Measurements from ENCODE around the gene TAS2R9.
"Not testable (repeated sequence)": the region's sequence is repeated elsewhere in the genome, so short reads cannot be mapped to it uniquely, and the experiment has no call there.

TAS2R9 gene

DNA sequence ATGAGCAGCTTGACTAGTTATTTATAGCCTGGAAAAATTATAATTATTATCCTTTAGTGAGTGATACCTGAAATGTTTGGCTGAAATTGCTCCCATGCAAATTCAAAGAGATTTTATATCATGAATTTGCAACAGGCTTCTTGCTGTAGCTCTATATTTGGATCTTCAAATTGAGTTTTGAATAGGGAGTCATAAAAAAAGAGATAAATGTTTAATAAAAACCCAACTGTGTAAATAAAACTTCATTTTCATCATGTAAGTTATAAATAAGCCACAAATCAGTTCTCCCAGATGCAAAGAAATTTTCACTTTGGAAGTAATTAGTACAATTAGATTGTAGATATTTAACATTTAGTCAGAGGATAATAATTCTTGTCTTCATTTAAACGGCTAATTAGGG lies 2.8 kb downstream of the TAS2R9 start, which contains the start of gene TAS2R8:
TAS2R8 (minus strand) TSS at position 101 of the 400 bp plus-strand sequence. CDS start 306 bp downstream, outside the sequence.
- peaks cover 9% of the 10 kb centered on the region for H3K27me3 ChIP-seq
- no peaks in the 10 kb centered on the region for H3K4me1 ChIP-seq
- H3K9me3 ChIP-seq = no peaks in the 10 kb centered on the region
- H3K36me3 ChIP-seq = no peaks in the 10 kb centered on the region
- TF ChIP-seq, protein P1, sequence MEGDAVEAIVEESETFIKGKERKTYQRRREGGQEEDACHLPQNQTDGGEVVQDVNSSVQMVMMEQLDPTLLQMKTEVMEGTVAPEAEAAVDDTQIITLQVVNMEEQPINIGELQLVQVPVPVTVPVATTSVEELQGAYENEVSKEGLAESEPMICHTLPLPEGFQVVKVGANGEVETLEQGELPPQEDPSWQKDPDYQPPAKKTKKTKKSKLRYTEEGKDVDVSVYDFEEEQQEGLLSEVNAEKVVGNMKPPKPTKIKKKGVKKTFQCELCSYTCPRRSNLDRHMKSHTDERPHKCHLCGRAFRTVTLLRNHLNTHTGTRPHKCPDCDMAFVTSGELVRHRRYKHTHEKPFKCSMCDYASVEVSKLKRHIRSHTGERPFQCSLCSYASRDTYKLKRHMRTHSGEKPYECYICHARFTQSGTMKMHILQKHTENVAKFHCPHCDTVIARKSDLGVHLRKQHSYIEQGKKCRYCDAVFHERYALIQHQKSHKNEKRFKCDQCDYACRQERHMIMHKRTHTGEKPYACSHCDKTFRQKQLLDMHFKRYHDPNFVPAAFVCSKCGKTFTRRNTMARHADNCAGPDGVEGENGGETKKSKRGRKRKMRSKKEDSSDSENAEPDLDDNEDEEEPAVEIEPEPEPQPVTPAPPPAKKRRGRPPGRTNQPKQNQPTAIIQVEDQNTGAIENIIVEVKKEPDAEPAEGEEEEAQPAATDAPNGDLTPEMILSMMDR (IDR thresholded peaks at IDR 0.05; ENCODE audit: low read depth, low read length) = no peak
- no peak for DNase-seq
- no peak within 1 kb of the TSS for H3K4me3 ChIP-seq (ENCODE audit: low read depth, low read length)

DNA sequence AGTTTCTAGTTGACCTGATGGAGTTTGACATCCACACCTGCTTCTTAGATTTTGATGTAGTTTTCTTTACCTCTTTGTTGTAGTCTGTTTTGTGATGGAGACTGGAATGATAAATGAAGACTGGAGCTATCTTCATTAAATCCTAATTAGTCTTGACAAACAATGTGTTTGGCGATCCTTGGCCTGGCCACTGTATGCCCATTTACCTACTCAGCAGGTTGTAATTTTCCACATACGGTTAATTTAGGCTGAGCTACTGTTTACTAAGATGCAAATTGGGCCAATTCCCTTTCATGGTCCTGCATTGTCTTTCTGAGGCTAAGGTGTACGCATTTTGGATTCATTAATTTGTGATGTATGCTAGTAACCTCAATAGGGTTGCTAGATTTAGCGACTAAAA lies 7.4 kb downstream of the TAS2R9 start, which contains the start of gene TAS2R7:
TAS2R7 (minus strand) TSS at position 41 of the 400 bp plus-strand sequence. CDS start 57 bp downstream, outside the sequence.
- no peak within 1 kb of the TSS for H3K4me3 ChIP-seq (ENCODE audit: low read depth, low read length)
- DNase-seq = no peak
- no peaks in the 10 kb centered on the region for H3K9me3 ChIP-seq
- H3K36me3 ChIP-seq = no peaks in the 10 kb centered on the region
- no peaks in the 10 kb centered on the region for H3K4me1 ChIP-seq
- TF ChIP-seq, protein P1 (IDR thresholded peaks at IDR 0.05; ENCODE audit: low read depth, low read length) = no peak
- peaks cover 2% of the 10 kb centered on the region for H3K27me3 ChIP-seq

DNA sequence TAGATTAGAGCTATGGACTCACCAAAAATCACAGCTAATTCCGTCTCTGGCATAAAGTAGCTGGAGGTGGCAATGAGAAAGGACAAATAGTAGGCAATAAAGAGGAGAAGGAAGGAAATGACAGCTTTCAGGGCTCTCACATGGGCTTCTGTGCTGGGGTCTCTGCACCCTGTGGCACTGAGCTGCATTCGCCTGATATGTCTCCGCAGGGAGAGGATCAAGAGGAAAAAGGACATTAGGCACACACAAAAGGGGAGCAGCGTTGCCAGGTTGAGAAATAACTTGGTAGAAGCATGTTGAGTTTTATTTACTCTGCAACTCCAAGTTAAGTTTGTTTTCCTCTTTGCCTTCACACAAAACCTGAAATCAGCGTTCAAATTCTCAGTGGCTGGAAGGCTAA lies 8.2 kb downstream of the TAS2R9 start:
- no peaks in the 10 kb centered on the region for H3K4me1 ChIP-seq
- peaks cover 3% of the 10 kb centered on the region for H3K27me3 ChIP-seq
- no peak overlapping the region for H3K4me3 ChIP-seq (ENCODE audit: low read depth, low read length)
- no peak for DNase-seq
- no peaks in the 10 kb centered on the region for H3K9me3 ChIP-seq
- H3K36me3 ChIP-seq = no peaks in the 10 kb centered on the region
- TF ChIP-seq, protein P1 (IDR thresholded peaks at IDR 0.05; ENCODE audit: low read depth, low read length) = no peak

- Histone ChIP-seq H3K9me3 (no peaks in the 10 kb centered on the region), H3K27me3 (peaks cover 5% of the 10 kb centered on the region; the same call in 1 of the 2 replicates), H3K4me1 (no peaks in the 10 kb centered on the region), H3K4me3 (ENCODE audit: low read depth, low read length) (no peak overlapping the region), H3K36me3 (no peaks in the 10 kb centered on the region)
- TF ChIP-seq, protein P1 (IDR thresholded peaks at IDR 0.05; ENCODE audit: low read depth, low read length) = no peak
- no peak for DNase-seq
These were observed 15.7 kb downstream of the TAS2R9 start for GRCh38 chr12:10794222-10794621.

DNA sequence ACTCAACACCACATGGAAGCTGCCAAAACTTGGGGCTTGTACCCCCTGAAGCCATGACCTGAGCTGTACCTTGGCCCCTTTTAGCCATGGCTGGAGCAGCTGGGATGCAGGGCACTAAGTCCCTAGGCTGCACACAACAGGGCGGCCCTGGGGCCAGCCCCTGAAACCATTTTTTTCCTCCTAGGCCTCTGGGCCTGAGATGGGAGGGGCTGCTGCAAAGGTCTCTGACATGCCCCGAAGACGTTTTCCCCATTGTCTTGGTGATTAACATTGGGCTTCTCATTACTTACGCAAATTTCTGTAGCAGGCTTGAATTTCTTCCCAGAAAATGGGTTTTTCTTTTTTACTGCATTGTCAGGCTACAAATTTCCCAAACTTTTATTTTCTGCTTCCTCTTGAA lies 18.2 kb downstream of the TAS2R9 start:
- not testable (repeated sequence) for H3K4me3 ChIP-seq (ENCODE audit: low read depth, low read length); H3K36me3 ChIP-seq; H3K4me1 ChIP-seq; DNase-seq; H3K9me3 ChIP-seq; H3K27me3 ChIP-seq

DNA sequence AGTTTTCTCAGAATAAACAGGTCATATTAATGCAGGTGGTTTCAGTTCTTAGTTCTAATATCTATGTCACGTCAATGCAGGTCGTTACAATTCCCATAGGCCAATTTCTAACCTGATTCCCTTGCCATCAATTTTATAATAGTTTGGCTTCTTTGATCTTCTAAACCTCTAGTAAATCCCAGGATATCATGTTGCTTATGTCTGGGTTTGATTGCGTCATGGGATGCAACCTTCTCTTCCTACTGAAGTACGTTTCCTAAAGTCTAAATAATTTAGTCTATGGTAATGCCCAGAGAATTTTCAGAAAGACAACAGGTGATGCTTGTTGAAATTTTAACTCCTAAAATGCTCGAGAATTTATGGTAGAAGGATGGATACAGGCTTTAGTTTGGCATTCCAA lies 26.7 kb downstream of the TAS2R9 start:
- no peak for DNase-seq
- no peaks in the 10 kb centered on the region for H3K9me3 ChIP-seq
- no peaks in the 10 kb centered on the region for H3K4me1 ChIP-seq
- H3K4me3 ChIP-seq (ENCODE audit: low read depth, low read length) = no peak overlapping the region
- no peaks in the 10 kb centered on the region; the same call in 1 of the 2 replicates for H3K27me3 ChIP-seq
- no peaks in the 10 kb centered on the region for H3K36me3 ChIP-seq
- TF ChIP-seq, protein P1 (IDR thresholded peaks at IDR 0.05; ENCODE audit: low read depth, low read length) = no peak

- Histone ChIP-seq H3K4me1 (no peaks in the 10 kb centered on the region), H3K9me3 (no peaks in the 10 kb centered on the region), H3K36me3 (no peaks in the 10 kb centered on the region), H3K4me3 (ENCODE audit: low read depth, low read length) (no peak overlapping the region), H3K27me3 (peaks cover 14% of the 10 kb centered on the region)
- DNase-seq = no peak
- TF ChIP-seq, protein P1 (IDR thresholded peaks at IDR 0.05; ENCODE audit: low read depth, low read length) = no peak
These were observed 30.9 kb downstream of the TAS2R9 start for GRCh38 chr12:10779103-10779502.
